Measurements from ENCODE around the gene PIGA. TPM values are rescaled to one million over a fixed set of nuclear protein-coding genes. Genes with fewer than 3 reads are reported as not detected.

PIGA gene
- total RNA-seq, 1 donor from 2014 or later = 54.6 TPM

- no peak for DNase-seq (ENCODE audit: low spot score in 2 of 2)
- intact Hi-C loops (cut with DNase I) = loop anchor here (2.0 kb wide), 2 partner anchors 120 to 216 kb away; no protein-coding TSS in a partner anchor
- Histone ChIP-seq H3K36me3 (peaks cover 0 to 3% of the 10 kb centered on the region in 2 donors), H3K27me3 (no peaks in the 10 kb centered on the region), H3K9me3 (no peaks in the 10 kb centered on the region), H3K4me1 (no peaks in the 10 kb centered on the region), H3K4me3 (no peak overlapping the region), H3K27ac (no peak overlapping the region)
- peak in 2 of 3 experiments; percentile 20 to 57 for TF ChIP-seq CTCF (IDR thresholded peaks at IDR 0.05)
Measured at GRCh38 chrX:15349046-15349445, 13.7 kb upstream of the PIGA start.

GRCh38 chrX:15345976-15346375, 10.7 kb upstream of the PIGA start:
- no peak for DNase-seq (ENCODE audit: low spot score in 2 of 2)
- Histone ChIP-seq H3K4me3 (no peak overlapping the region), H3K27ac (no peak overlapping the region), H3K36me3 (peaks cover 0 to 3% of the 10 kb centered on the region in 2 donors), H3K27me3 (no peaks in the 10 kb centered on the region), H3K9me3 (no peaks in the 10 kb centered on the region), H3K4me1 (no peaks in the 10 kb centered on the region)
- no peak for TF ChIP-seq CTCF (IDR thresholded peaks at IDR 0.05)
- intact Hi-C loops (cut with DNase I) = no loop called here

GRCh38 chrX:15344106-15344505, 8.8 kb upstream of the PIGA start:
- no peak for TF ChIP-seq CTCF (IDR thresholded peaks at IDR 0.05)
- no peaks in the 10 kb centered on the region for H3K27me3 ChIP-seq
- H3K9me3 ChIP-seq = no peaks in the 10 kb centered on the region
- intact Hi-C loops (cut with DNase I) = no loop called here
- H3K4me1 ChIP-seq = no peaks in the 10 kb centered on the region
- H3K36me3 ChIP-seq = peaks cover 0 to 3% of the 10 kb centered on the region in 2 donors
- no peak overlapping the region for H3K4me3 ChIP-seq
- H3K27ac ChIP-seq = no peak overlapping the region
- DNase-seq (ENCODE audit: low spot score in 2 of 2) = no peak

- H3K27ac ChIP-seq = no peak overlapping the region
- peaks cover 0 to 3% of the 10 kb centered on the region in 2 donors for H3K36me3 ChIP-seq
- intact Hi-C loops (cut with DNase I) = no loop called here
- no peak for TF ChIP-seq CTCF (IDR thresholded peaks at IDR 0.05)
- no peak overlapping the region for H3K4me3 ChIP-seq
- no peaks in the 10 kb centered on the region for H3K9me3 ChIP-seq
- H3K27me3 ChIP-seq = no peaks in the 10 kb centered on the region
- H3K4me1 ChIP-seq = no peaks in the 10 kb centered on the region
- no peak for DNase-seq (ENCODE audit: low spot score in 2 of 2)
Measured at GRCh38 chrX:15343075-15343476, 7.8 kb upstream of the PIGA start.

GRCh38 chrX:15340867-15341266, 5.5 kb upstream of the PIGA start:
- Histone ChIP-seq H3K9me3 (no peaks in the 10 kb centered on the region), H3K27me3 (no peaks in the 10 kb centered on the region), H3K4me1 (no peaks in the 10 kb centered on the region), H3K27ac (no peak overlapping the region), H3K4me3 (no peak overlapping the region), H3K36me3 (no peaks in the 10 kb centered on the region)
- no peak for DNase-seq (ENCODE audit: low spot score in 2 of 2)
- no peak for TF ChIP-seq CTCF (IDR thresholded peaks at IDR 0.05)
- intact Hi-C loops (cut with DNase I) = no loop called here

- Histone ChIP-seq H3K4me3 (peak overlapping the region; percentile 31 to 54), H3K4me1 (no peaks in the 10 kb centered on the region), H3K27me3 (no peaks in the 10 kb centered on the region), H3K36me3 (peaks cover 0 to 3% of the 10 kb centered on the region in 2 donors), H3K27ac (peak overlapping the region; percentile 15 to 19), H3K9me3 (no peaks in the 10 kb centered on the region)
- no peak for TF ChIP-seq CTCF (IDR thresholded peaks at IDR 0.05)
- intact Hi-C loops (cut with DNase I) = loop anchor here (10.0 kb wide), 1 partner anchor 339 kb away; no protein-coding TSS in a partner anchor
- DNase-seq (ENCODE audit: low spot score in 2 of 2) = peak in 1 of 2 donors; percentile 69
Measured at GRCh38 chrX:15336023-15336413, 695 bp upstream of the PIGA start.
